OCI-LY1 (cell line): ENCODE results near the gene ARHGAP28.

Experiments
- H2AFZ ChIP-seq: fragments of 200-600 bp; sonication (generic), shearing (Covaris generic); 2 replicates; pipeline ENCODE4 v1.6.0; 2014; ENCODE audit warnings: antibody characterized with exemption, mild to moderate bottlenecking, low read length
- H3F3A ChIP-seq: fragments of 200-600 bp; sonication (generic), shearing (Covaris generic); 2 replicates; pipeline ENCODE4 v1.6.0; 2014; ENCODE audit warnings: mild to moderate bottlenecking, antibody characterized with exemption, low read length, moderate library complexity; ENCODE audit not compliant: insufficient read depth
- H3K27ac ChIP-seq: fragments of 200-600 bp; sonication (generic); 2 replicates; pipeline ENCODE4 v1.5.1; 2014; ENCODE audit warnings: low read length, mixed run types, mild to moderate bottlenecking, low read depth; ENCODE audit not compliant: poor library complexity, severe bottlenecking
- H3K27me3 ChIP-seq: fragments of 200-600 bp; sonication (generic); 2 replicates; pipeline ENCODE4 v1.6.0; 2014; ENCODE audit warnings: antibody characterized with exemption, mild to moderate bottlenecking, low read length, moderate library complexity; ENCODE audit not compliant: insufficient read depth
- H3K36me3 ChIP-seq: fragments of 200-600 bp; sonication (generic); 2 replicates; pipeline ENCODE4 v1.6.1; 2014; ENCODE audit warnings: mild to moderate bottlenecking, antibody characterized with exemption, low read length, moderate library complexity, mixed read lengths; ENCODE audit not compliant: insufficient read depth
- H3K4me1 ChIP-seq: fragments of 200-600 bp; sonication (generic); 2 replicates; pipeline ENCODE4 v1.5.1; 2014; ENCODE audit warnings: mild to moderate bottlenecking, low read length, moderate library complexity; ENCODE audit not compliant: insufficient read depth, severe bottlenecking
- H3K4me2 ChIP-seq: fragments of 200-600 bp; sonication (generic), shearing (Covaris generic); 2 replicates; pipeline ENCODE4 v1.6.1; 2014; ENCODE audit warnings: low read length
- H3K4me3 ChIP-seq: fragments of 200-600 bp; sonication (generic); 2 replicates; pipeline ENCODE4 v1.5.1; 2014; ENCODE audit warnings: low read length, low read depth, mild to moderate bottlenecking, mixed read lengths; ENCODE audit not compliant: poor library complexity, severe bottlenecking
- H3K79me2 ChIP-seq: fragments of 200-600 bp; shearing (Covaris generic); 2 replicates; pipeline ENCODE4 v1.6.1; 2016; ENCODE audit warnings: mixed run types, low read length, mixed read lengths; ENCODE audit not compliant: insufficient read depth
- H3K9ac ChIP-seq: fragments of 200-600 bp; sonication (generic), shearing (Covaris generic); 2 replicates; pipeline ENCODE4 v1.6.1; 2014; ENCODE audit warnings: mild to moderate bottlenecking, low read length, mixed read lengths
- H3K9me2 ChIP-seq: fragments of 200-600 bp; sonication (generic), shearing (Covaris generic); 2 replicates; pipeline ENCODE4 v1.6.1; 2014; ENCODE audit warnings: low read depth, mild to moderate bottlenecking, low read length, mixed read lengths
- H3K9me3 ChIP-seq: fragments of 200-600 bp; shearing (Covaris generic); 2 replicates; pipeline ENCODE4 v1.6.1; 2014; ENCODE audit warnings: low read length, mixed read lengths
- H4K20me1 ChIP-seq: fragments of 200-600 bp; sonication (generic), shearing (Covaris generic); 2 replicates; pipeline ENCODE4 v1.6.0; 2016; ENCODE audit warnings: mild to moderate bottlenecking, low read length; ENCODE audit not compliant: insufficient read depth
- CTCF ChIP-seq: fragments of 200-600 bp; sonication (generic), shearing (Covaris generic); IDR thresholded peaks from 2 replicates; pipeline ENCODE4 v1.5.1; 2017; ENCODE audit warnings: mild to moderate bottlenecking, antibody characterized with exemption, low read length, moderate library complexity, mixed read lengths
- EZH2 ChIP-seq: fragments of 200-600 bp; sonication (generic), shearing (Covaris generic); IDR thresholded peaks from 2 replicates; pipeline ENCODE4 v1.8.0; 2017; ENCODE audit warnings: borderline replicate concordance, mixed run types, mild to moderate bottlenecking, antibody characterized with exemption, low read length, moderate library complexity, mixed read lengths

ARHGAP28 gene

GRCh38 chr18:6860804-6861448 lies 131.4 kb downstream of the ARHGAP28 start:
- Histone ChIP-seq H4K20me1 (no peaks in the 10 kb centered on the region), H3K4me2 (no peak overlapping the region), H2AFZ (no peak overlapping the region), H3K4me3 (no peak overlapping the region), H3K36me3 (no peaks in the 10 kb centered on the region), H3K79me2 (no peaks in the 10 kb centered on the region), H3K27me3 (no peaks in the 10 kb centered on the region), H3F3A (no peaks in the 10 kb centered on the region), H3K9me3 (no peaks in the 10 kb centered on the region), H3K9me2 (no peaks in the 10 kb centered on the region; the same call in 1 of the 2 replicates), H3K9ac (no peak overlapping the region), H3K4me1 (no peaks in the 10 kb centered on the region), H3K27ac (no peak overlapping the region)
- no peak for TF ChIP-seq EZH2

- H3K4me3 ChIP-seq, result no peak overlapping the region
- no peaks in the 10 kb centered on the region for H4K20me1 ChIP-seq
- TF ChIP-seq CTCF (no peak), EZH2 (no peak)
- no peaks in the 10 kb centered on the region; the same call in 1 of the 2 replicates for H3K9me2 ChIP-seq
- no peaks in the 10 kb centered on the region for H3K9me3 ChIP-seq
- H3K4me2 ChIP-seq, result no peak overlapping the region
- no peak overlapping the region for H2AFZ ChIP-seq
- H3K9ac ChIP-seq, result no peak overlapping the region
- H3K36me3 ChIP-seq, result no peaks in the 10 kb centered on the region
- H3K79me2 ChIP-seq, result no peaks in the 10 kb centered on the region
- H3K27ac ChIP-seq, result no peak overlapping the region
- H3K4me1 ChIP-seq, result no peaks in the 10 kb centered on the region
- H3K27me3 ChIP-seq, result no peaks in the 10 kb centered on the region
- no peaks in the 10 kb centered on the region for H3F3A ChIP-seq
Measured at GRCh38 chr18:6865251-6865650, 135.7 kb downstream of the ARHGAP28 start.

GRCh38 chr18:6866552-6867085 lies 137.1 kb downstream of the ARHGAP28 start:
- H3K27me3 ChIP-seq, result no peaks in the 10 kb centered on the region
- H3K4me3 ChIP-seq, result no peak overlapping the region
- no peaks in the 10 kb centered on the region for H3K9me3 ChIP-seq
- H3K4me1 ChIP-seq, result no peaks in the 10 kb centered on the region
- H3F3A ChIP-seq, result no peaks in the 10 kb centered on the region
- H3K36me3 ChIP-seq, result no peaks in the 10 kb centered on the region
- no peak overlapping the region for H3K9ac ChIP-seq
- H3K4me2 ChIP-seq, result no peak overlapping the region
- H3K79me2 ChIP-seq, result no peaks in the 10 kb centered on the region
- no peaks in the 10 kb centered on the region; the same call in 1 of the 2 replicates for H3K9me2 ChIP-seq
- no peak overlapping the region for H2AFZ ChIP-seq
- no peak overlapping the region for H3K27ac ChIP-seq
- no peaks in the 10 kb centered on the region for H4K20me1 ChIP-seq
- TF ChIP-seq CTCF, result no peak
- no peak for TF ChIP-seq EZH2

GRCh38 chr18:6868033-6868432 lies 138.5 kb downstream of the ARHGAP28 start:
- Histone ChIP-seq H3K4me2 (no peak overlapping the region), H4K20me1 (no peaks in the 10 kb centered on the region), H3K9ac (no peak overlapping the region), H3K4me1 (no peaks in the 10 kb centered on the region), H3K4me3 (no peak overlapping the region), H3K9me2 (no peaks in the 10 kb centered on the region; the same call in 1 of the 2 replicates), H3K27ac (no peak overlapping the region), H3K9me3 (no peaks in the 10 kb centered on the region), H3F3A (no peaks in the 10 kb centered on the region), H3K79me2 (no peaks in the 10 kb centered on the region), H2AFZ (no peak overlapping the region), H3K36me3 (no peaks in the 10 kb centered on the region), H3K27me3 (no peaks in the 10 kb centered on the region)
- TF ChIP-seq EZH2 (no peak), CTCF (no peak)
